Measurements from ENCODE around the gene SUSD3. TPM values are rescaled to one million over a fixed set of nuclear protein-coding genes. Genes with fewer than 3 reads are reported as not detected.

SUSD3 gene
- total RNA-seq, 2 experiments from 2014 or later: 33.9 to 35.6 TPM

GRCh38 chr9:93043122-93043521 is 15.4 kb upstream of the SUSD3 start:
- ATAC-seq (ENCODE audit: poor library complexity) (peak; percentile 78), DNase-seq (no peak)
- Histone ChIP-seq H3K4me3 (ENCODE audit: low read length) (no peak overlapping the region), H3K27me3 (ENCODE audit: control insufficient read depth in 1 of 2, insufficient read depth in 2 of 2, low read length in 2 of 2) (no peaks in the 10 kb centered on the region), H3K9me3 (ENCODE audit: control insufficient read depth in 1 of 2, insufficient read depth in 1 of 2, low read length in 2 of 2) (no peaks in the 10 kb centered on the region), H3K36me3 (ENCODE audit: insufficient read depth, low read length) (no peaks in the 10 kb centered on the region), H3K4me1 (ENCODE audit: insufficient read depth, low read length) (peaks cover 47% of the 10 kb centered on the region), H3K27ac (ENCODE audit: low read depth in 1 of 2, low read length in 2 of 2) (peak overlapping the region in 1 of 2 donors; percentile 16)
- H3K36me3 Mint-ChIP-seq (ENCODE audit: low read depth): no peaks in the 10 kb centered on the region
- ChIA-PET CTCF (no interaction called here), POLR2A (interaction anchor here (1.4 to 6.9 kb wide), 3 partner anchors 16 to 23 kb away, joined by 4 to 92 read pairs (median 12); no protein-coding TSS in a partner anchor)
- intact Hi-C loops (cut with DNase I, micrococcal nuclease): no loop called here
- TF ChIP-seq, protein P1, sequence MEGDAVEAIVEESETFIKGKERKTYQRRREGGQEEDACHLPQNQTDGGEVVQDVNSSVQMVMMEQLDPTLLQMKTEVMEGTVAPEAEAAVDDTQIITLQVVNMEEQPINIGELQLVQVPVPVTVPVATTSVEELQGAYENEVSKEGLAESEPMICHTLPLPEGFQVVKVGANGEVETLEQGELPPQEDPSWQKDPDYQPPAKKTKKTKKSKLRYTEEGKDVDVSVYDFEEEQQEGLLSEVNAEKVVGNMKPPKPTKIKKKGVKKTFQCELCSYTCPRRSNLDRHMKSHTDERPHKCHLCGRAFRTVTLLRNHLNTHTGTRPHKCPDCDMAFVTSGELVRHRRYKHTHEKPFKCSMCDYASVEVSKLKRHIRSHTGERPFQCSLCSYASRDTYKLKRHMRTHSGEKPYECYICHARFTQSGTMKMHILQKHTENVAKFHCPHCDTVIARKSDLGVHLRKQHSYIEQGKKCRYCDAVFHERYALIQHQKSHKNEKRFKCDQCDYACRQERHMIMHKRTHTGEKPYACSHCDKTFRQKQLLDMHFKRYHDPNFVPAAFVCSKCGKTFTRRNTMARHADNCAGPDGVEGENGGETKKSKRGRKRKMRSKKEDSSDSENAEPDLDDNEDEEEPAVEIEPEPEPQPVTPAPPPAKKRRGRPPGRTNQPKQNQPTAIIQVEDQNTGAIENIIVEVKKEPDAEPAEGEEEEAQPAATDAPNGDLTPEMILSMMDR (IDR thresholded peaks at IDR 0.05): no peak
- no peaks in the 10 kb centered on the region for H3K9me3 Mint-ChIP-seq
- peak overlapping the region; percentile 85 for H3K27ac Mint-ChIP-seq
- peak overlapping the region; percentile 9 for H3K4me3 Mint-ChIP-seq
- H3K27me3 Mint-ChIP-seq: no peaks in the 10 kb centered on the region
- peaks cover 60% of the 10 kb centered on the region for H3K4me1 Mint-ChIP-seq (ENCODE audit: low read depth)

DNA sequence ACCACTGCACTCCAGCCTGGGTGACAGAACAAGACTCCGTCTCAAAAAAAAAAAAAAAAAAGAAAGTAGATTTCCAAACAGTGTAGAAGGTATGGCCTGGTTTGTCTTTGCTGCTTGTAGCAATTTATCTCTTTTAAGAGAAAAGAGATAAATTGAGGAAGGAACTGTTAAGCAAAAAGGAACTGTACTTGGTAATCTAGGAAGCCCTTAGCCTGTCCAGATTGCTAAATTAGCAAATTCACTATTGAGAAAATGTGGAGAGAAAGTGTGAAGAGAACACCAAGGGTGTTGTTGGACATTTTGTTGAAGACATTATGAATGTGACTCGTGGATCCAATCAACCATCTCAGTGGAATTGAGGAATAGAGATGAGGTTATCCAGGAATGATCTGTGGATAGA is 13.0 kb upstream of the SUSD3 start:
- Mint-ChIP-seq H3K27ac (no peak overlapping the region), H3K4me3 (no peak overlapping the region), H3K36me3 (ENCODE audit: low read depth) (no peaks in the 10 kb centered on the region), H3K9me3 (no peaks in the 10 kb centered on the region), H3K27me3 (no peaks in the 10 kb centered on the region), H3K4me1 (ENCODE audit: low read depth) (peaks cover 56% of the 10 kb centered on the region)
- ATAC-seq (ENCODE audit: poor library complexity) (no peak), DNase-seq (no peak)
- TF ChIP-seq, protein P1 (IDR thresholded peaks at IDR 0.05): no peak
- POLR2A ChIA-PET: interaction anchor here (2.6 kb wide), 1 partner anchor 18 kb away, joined by 26 read pairs; no protein-coding TSS in a partner anchor
- no peaks in the 10 kb centered on the region for H3K36me3 ChIP-seq (ENCODE audit: insufficient read depth, low read length)
- intact Hi-C loops (cut with DNase I, micrococcal nuclease): no loop called here
- H3K27me3 ChIP-seq (ENCODE audit: control insufficient read depth in 1 of 2, insufficient read depth in 2 of 2, low read length in 2 of 2): no peaks in the 10 kb centered on the region
- no peak overlapping the region for H3K4me3 ChIP-seq (ENCODE audit: low read length)
- H3K9me3 ChIP-seq (ENCODE audit: control insufficient read depth in 1 of 2, insufficient read depth in 1 of 2, low read length in 2 of 2): no peaks in the 10 kb centered on the region
- CTCF ChIA-PET: interaction anchor here (0.6 kb wide), 1 partner anchor 163 kb away, joined by 3 read pairs; no protein-coding TSS in a partner anchor
- H3K4me1 ChIP-seq (ENCODE audit: insufficient read depth, low read length): peaks cover 37% of the 10 kb centered on the region
- no peak overlapping the region for H3K27ac ChIP-seq (ENCODE audit: low read depth in 1 of 2, low read length in 2 of 2)

- ChIA-PET CTCF (no interaction called here), POLR2A (interaction anchor here (1.0 to 3.7 kb wide), 3 partner anchors 11 to 21 kb away, joined by 3 to 12 read pairs (median 11); no protein-coding TSS in a partner anchor)
- H3K4me3 Mint-ChIP-seq: no peak overlapping the region
These were observed 9.7 kb upstream of the SUSD3 start for GRCh38 chr9:93048566-93049448.

More at GRCh38 chr9:93048566-93049448, 9.7 kb upstream of the SUSD3 start:
- H3K4me1 ChIP-seq (ENCODE audit: insufficient read depth, low read length): peaks cover 28% of the 10 kb centered on the region
- H3K9me3 ChIP-seq (ENCODE audit: control insufficient read depth in 1 of 2, insufficient read depth in 1 of 2, low read length in 2 of 2): no peaks in the 10 kb centered on the region
- no peak overlapping the region for H3K27ac ChIP-seq (ENCODE audit: low read depth in 1 of 2, low read length in 2 of 2)
- TF ChIP-seq, protein P1 (IDR thresholded peaks at IDR 0.05): no peak
- Mint-ChIP-seq H3K9me3 (no peaks in the 10 kb centered on the region), H3K4me1 (ENCODE audit: low read depth) (peaks cover 29% of the 10 kb centered on the region), H3K27ac (no peak overlapping the region), H3K27me3 (no peaks in the 10 kb centered on the region), H3K36me3 (ENCODE audit: low read depth) (no peaks in the 10 kb centered on the region)
- no peaks in the 10 kb centered on the region for H3K36me3 ChIP-seq (ENCODE audit: insufficient read depth, low read length)
- no peaks in the 10 kb centered on the region for H3K27me3 ChIP-seq (ENCODE audit: control insufficient read depth in 1 of 2, insufficient read depth in 2 of 2, low read length in 2 of 2)
- ATAC-seq (ENCODE audit: poor library complexity) (no peak), DNase-seq (no peak)
- intact Hi-C loops (cut with DNase I, micrococcal nuclease): no loop called here
- no peak overlapping the region for H3K4me3 ChIP-seq (ENCODE audit: low read length)

Measured in CD4-positive, alpha-beta T cell (primary cell).